Measurements from ENCODE around the gene BABAM2. TPM values are rescaled to one million over a fixed set of nuclear protein-coding genes. Genes with fewer than 3 reads are reported as not detected.

BABAM2 gene
- total RNA-seq, 2 donors from 2014 or later: 36.4 to 40.9 TPM

GRCh38 chr2:28279371-28279770 is 388.8 kb downstream of the BABAM2 start:
- Mint-ChIP-seq H3K36me3 (ENCODE audit: low read depth) (no peaks in the 10 kb centered on the region), H3K27me3 (ENCODE audit: insufficient read depth) (no peaks in the 10 kb centered on the region), H3K4me3 (no peak overlapping the region), H3K9me3 (no peaks in the 10 kb centered on the region), H3K27ac (no peak overlapping the region), H3K4me1 (peaks cover 10% of the 10 kb centered on the region)
- no peak overlapping the region for H3K27ac ChIP-seq (ENCODE audit: low read depth, low read length)
- H3K4me1 ChIP-seq (ENCODE audit: control insufficient read depth, insufficient read depth, low read length): peaks cover 7% of the 10 kb centered on the region
- no peaks in the 10 kb centered on the region for H3K36me3 ChIP-seq (ENCODE audit: control insufficient read depth, insufficient read depth, low read length)
- no peak overlapping the region for H3K9ac ChIP-seq (ENCODE audit: extremely low read depth, low read length, poor library complexity, severe bottlenecking)
- H3K4me3 ChIP-seq (ENCODE audit: low read length): no peak overlapping the region
- no peak for TF ChIP-seq CTCF (conservative IDR thresholded peaks at IDR 0.05)
- no peaks in the 10 kb centered on the region for H3K27me3 ChIP-seq (ENCODE audit: control insufficient read depth, insufficient read depth, low read length, poor library complexity, severe bottlenecking)
- no peaks in the 10 kb centered on the region for H3K9me3 ChIP-seq (ENCODE audit: control insufficient read depth, low read length)
- WGBS, 2 experiments (ENCODE audit: insufficient coverage in 1 of 2, insufficient read length in 1 of 2): 92 to 93% methylated on average over 2 to 4 of the region's 4 CpGs
- DNase-seq: no peak

- Mint-ChIP-seq H3K9me3 (no peaks in the 10 kb centered on the region), H3K36me3 (ENCODE audit: low read depth) (no peaks in the 10 kb centered on the region), H3K27me3 (ENCODE audit: insufficient read depth) (no peaks in the 10 kb centered on the region), H3K27ac (no peak overlapping the region), H3K4me1 (no peaks in the 10 kb centered on the region), H3K4me3 (no peak overlapping the region)
- TF ChIP-seq CTCF (conservative IDR thresholded peaks at IDR 0.05): no peak
- Histone ChIP-seq H3K27me3 (ENCODE audit: control insufficient read depth, insufficient read depth, low read length, poor library complexity, severe bottlenecking) (no peaks in the 10 kb centered on the region), H3K9ac (ENCODE audit: extremely low read depth, low read length, poor library complexity, severe bottlenecking) (no peak overlapping the region), H3K9me3 (ENCODE audit: control insufficient read depth, low read length) (no peaks in the 10 kb centered on the region), H3K36me3 (ENCODE audit: control insufficient read depth, insufficient read depth, low read length) (no peaks in the 10 kb centered on the region), H3K4me1 (ENCODE audit: control insufficient read depth, insufficient read depth, low read length) (no peaks in the 10 kb centered on the region), H3K4me3 (ENCODE audit: low read length) (no peak overlapping the region), H3K27ac (ENCODE audit: low read depth, low read length) (no peak overlapping the region)
- 92 to 96% methylated on average over 3 to 4 of the region's 4 CpGs for WGBS, 2 experiments (ENCODE audit: insufficient coverage in 1 of 2, insufficient read length in 1 of 2)
- DNase-seq: no peak
Measured at GRCh38 chr2:28280619-28281018, 390.1 kb downstream of the BABAM2 start.

GRCh38 chr2:28281739-28282138 is 391.2 kb downstream of the BABAM2 start:
- Histone ChIP-seq H3K36me3 (ENCODE audit: control insufficient read depth, insufficient read depth, low read length) (no peaks in the 10 kb centered on the region), H3K27ac (ENCODE audit: low read depth, low read length) (no peak overlapping the region), H3K9ac (ENCODE audit: extremely low read depth, low read length, poor library complexity, severe bottlenecking) (no peak overlapping the region), H3K9me3 (ENCODE audit: control insufficient read depth, low read length) (no peaks in the 10 kb centered on the region), H3K27me3 (ENCODE audit: control insufficient read depth, insufficient read depth, low read length, poor library complexity, severe bottlenecking) (no peaks in the 10 kb centered on the region), H3K4me1 (ENCODE audit: control insufficient read depth, insufficient read depth, low read length) (no peaks in the 10 kb centered on the region), H3K4me3 (ENCODE audit: low read length) (no peak overlapping the region)
- Mint-ChIP-seq H3K9me3 (no peaks in the 10 kb centered on the region), H3K36me3 (ENCODE audit: low read depth) (no peaks in the 10 kb centered on the region), H3K4me1 (peaks cover 5% of the 10 kb centered on the region), H3K27ac (no peak overlapping the region), H3K27me3 (ENCODE audit: insufficient read depth) (no peaks in the 10 kb centered on the region), H3K4me3 (no peak overlapping the region)
- no peak for DNase-seq
- TF ChIP-seq CTCF (conservative IDR thresholded peaks at IDR 0.05): no peak
- WGBS, 2 experiments (ENCODE audit: insufficient coverage in 1 of 2, insufficient read length in 1 of 2): 94 to 100% methylated on average over 1 of the region's 1 CpG

All from endodermal cell (in vitro differentiated cells).